OCI-LY3 (cell line): ENCODE data around the gene HEXD.
"Not testable (repeated sequence)": the region's sequence is repeated elsewhere in the genome, so short reads cannot be mapped to it uniquely, and the experiment has no call there.

Source experiments
- H2AFZ ChIP-seq: fragments of 200-600, 300-600 bp; shearing (Covaris generic); 2 replicates; pipeline ENCODE4 v1.6.0; 2014; ENCODE audit warnings: antibody characterized with exemption, low read depth, low read length
- H3K27ac ChIP-seq: fragments of 200-600, 300-600 bp; sonication (generic); 2 replicates; pipeline ENCODE4 v1.5.1; 2014; ENCODE audit warnings: mild to moderate bottlenecking, low read length, moderate library complexity, mixed read lengths
- H3K27me3 ChIP-seq: fragments of 200-600, 300-600 bp; sonication (generic); 2 replicates; pipeline ENCODE4 v1.6.1; 2014; ENCODE audit warnings: low read depth, low read length, mixed read lengths
- H3K36me3 ChIP-seq: fragments of 200-600, 300-600 bp; sonication (generic); replicated peaks from 2 replicates; pipeline ENCODE3; 2014; ENCODE audit warnings: low read depth, low read length, mixed read lengths
- H3K4me1 ChIP-seq: fragments of 300-600, 200-600 bp; sonication (generic); 2 replicates; pipeline ENCODE4 v1.6.1; 2014; ENCODE audit warnings: low read length, mixed read lengths
- H3K4me2 ChIP-seq: fragments of 200-600, 300-600 bp; sonication (generic); 2 replicates; pipeline ENCODE4 v1.6.1; 2014; ENCODE audit warnings: low read length, mixed read lengths
- H3K4me3 ChIP-seq: fragments of 300-600, 200-600 bp; sonication (generic); 2 replicates; pipeline ENCODE4 v1.5.1; 2014; ENCODE audit warnings: antibody characterized with exemption, mild to moderate bottlenecking, low read length, moderate library complexity
- H3K79me2 ChIP-seq: fragments of 300-600, 200-600 bp; shearing (Covaris generic); 2 replicates; pipeline ENCODE4 v1.6.1; 2014; ENCODE audit warnings: mild to moderate bottlenecking, low read length, mixed read lengths
- H3K9ac ChIP-seq: fragments of 300-600, 200-600 bp; shearing (Covaris generic); 2 replicates; pipeline ENCODE4 v1.6.0; 2014; ENCODE audit warnings: mild to moderate bottlenecking, low read length, moderate library complexity
- H3K9me3 ChIP-seq: fragments of 200-600, 300-600 bp; shearing (Covaris generic); 2 replicates; pipeline ENCODE4 v1.6.1; 2014; ENCODE audit warnings: low read length, mixed read lengths; ENCODE audit not compliant: insufficient read depth
- H4K20me1 ChIP-seq: fragments of 200-600, 300-600 bp; sonication (generic); 2 replicates; pipeline ENCODE4 v1.6.1; 2016; ENCODE audit warnings: low read length, mixed read lengths; ENCODE audit not compliant: insufficient read depth
- EZH2phosphoT487 ChIP-seq: fragments of 200-600 bp; shearing (Covaris generic); IDR thresholded peaks from 2 replicates; pipeline ENCODE4 v1.6.1; 2018; ENCODE audit warnings: antibody characterized with exemption, mixed run types, low read depth
- TF ChIP-seq, protein P1 (sequence below): fragments of 200-600, 300-600 bp; sonication (generic); IDR thresholded peaks from 2 replicates; pipeline ENCODE4 v1.5.1; 2014; ENCODE audit warnings: antibody characterized with exemption, low read length, low read depth

HEXD gene

GRCh38 chr17:82377924-82378740, 40.0 kb upstream of the HEXD start:
- TF ChIP-seq, protein P1, sequence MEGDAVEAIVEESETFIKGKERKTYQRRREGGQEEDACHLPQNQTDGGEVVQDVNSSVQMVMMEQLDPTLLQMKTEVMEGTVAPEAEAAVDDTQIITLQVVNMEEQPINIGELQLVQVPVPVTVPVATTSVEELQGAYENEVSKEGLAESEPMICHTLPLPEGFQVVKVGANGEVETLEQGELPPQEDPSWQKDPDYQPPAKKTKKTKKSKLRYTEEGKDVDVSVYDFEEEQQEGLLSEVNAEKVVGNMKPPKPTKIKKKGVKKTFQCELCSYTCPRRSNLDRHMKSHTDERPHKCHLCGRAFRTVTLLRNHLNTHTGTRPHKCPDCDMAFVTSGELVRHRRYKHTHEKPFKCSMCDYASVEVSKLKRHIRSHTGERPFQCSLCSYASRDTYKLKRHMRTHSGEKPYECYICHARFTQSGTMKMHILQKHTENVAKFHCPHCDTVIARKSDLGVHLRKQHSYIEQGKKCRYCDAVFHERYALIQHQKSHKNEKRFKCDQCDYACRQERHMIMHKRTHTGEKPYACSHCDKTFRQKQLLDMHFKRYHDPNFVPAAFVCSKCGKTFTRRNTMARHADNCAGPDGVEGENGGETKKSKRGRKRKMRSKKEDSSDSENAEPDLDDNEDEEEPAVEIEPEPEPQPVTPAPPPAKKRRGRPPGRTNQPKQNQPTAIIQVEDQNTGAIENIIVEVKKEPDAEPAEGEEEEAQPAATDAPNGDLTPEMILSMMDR, result no peak
- no peak for TF ChIP-seq EZH2phosphoT487
- peaks cover 4% of the 10 kb centered on the region for H3K27me3 ChIP-seq

DNA sequence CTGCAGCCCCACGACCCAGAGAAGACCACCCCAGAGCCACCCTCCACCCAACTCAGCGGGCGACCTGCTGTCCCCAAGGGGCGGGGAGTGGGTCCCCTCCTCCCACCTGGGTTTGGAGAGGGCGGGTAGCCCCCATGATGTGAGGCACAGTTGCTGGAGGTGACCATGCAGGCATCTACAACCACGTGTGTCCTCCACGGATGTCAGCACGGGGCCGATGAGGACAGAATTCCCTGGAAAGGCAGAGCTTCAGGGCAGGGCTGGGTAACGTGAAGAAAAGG, 39.5 kb upstream of the HEXD start:
- H3K79me2 ChIP-seq, result no peaks in the 10 kb centered on the region
- H3K9ac ChIP-seq, result no peak overlapping the region
- H3K4me1 ChIP-seq, result no peaks in the 10 kb centered on the region
- H3K4me3 ChIP-seq, result no peak overlapping the region
- no peaks in the 10 kb centered on the region for H3K9me3 ChIP-seq
- no peak overlapping the region for H2AFZ ChIP-seq
- no peak for TF ChIP-seq EZH2phosphoT487
- TF ChIP-seq, protein P1, result no peak
- H3K27ac ChIP-seq, result no peak overlapping the region
- H4K20me1 ChIP-seq, result no peaks in the 10 kb centered on the region
- no peaks in the 10 kb centered on the region for H3K36me3 ChIP-seq
- H3K27me3 ChIP-seq, result peaks cover 4% of the 10 kb centered on the region
- H3K4me2 ChIP-seq, result no peak overlapping the region

More at GRCh38 chr17:82377924-82378740, 40.0 kb upstream of the HEXD start:
- no peaks in the 10 kb centered on the region for H4K20me1 ChIP-seq
- H3K4me1 ChIP-seq, result no peaks in the 10 kb centered on the region
- H2AFZ ChIP-seq, result no peak overlapping the region
- no peaks in the 10 kb centered on the region for H3K9me3 ChIP-seq
- no peaks in the 10 kb centered on the region for H3K79me2 ChIP-seq
- no peaks in the 10 kb centered on the region for H3K36me3 ChIP-seq
- no peak overlapping the region for H3K4me2 ChIP-seq
- no peak overlapping the region for H3K27ac ChIP-seq
- no peak overlapping the region for H3K9ac ChIP-seq
- H3K4me3 ChIP-seq, result no peak overlapping the region

DNA sequence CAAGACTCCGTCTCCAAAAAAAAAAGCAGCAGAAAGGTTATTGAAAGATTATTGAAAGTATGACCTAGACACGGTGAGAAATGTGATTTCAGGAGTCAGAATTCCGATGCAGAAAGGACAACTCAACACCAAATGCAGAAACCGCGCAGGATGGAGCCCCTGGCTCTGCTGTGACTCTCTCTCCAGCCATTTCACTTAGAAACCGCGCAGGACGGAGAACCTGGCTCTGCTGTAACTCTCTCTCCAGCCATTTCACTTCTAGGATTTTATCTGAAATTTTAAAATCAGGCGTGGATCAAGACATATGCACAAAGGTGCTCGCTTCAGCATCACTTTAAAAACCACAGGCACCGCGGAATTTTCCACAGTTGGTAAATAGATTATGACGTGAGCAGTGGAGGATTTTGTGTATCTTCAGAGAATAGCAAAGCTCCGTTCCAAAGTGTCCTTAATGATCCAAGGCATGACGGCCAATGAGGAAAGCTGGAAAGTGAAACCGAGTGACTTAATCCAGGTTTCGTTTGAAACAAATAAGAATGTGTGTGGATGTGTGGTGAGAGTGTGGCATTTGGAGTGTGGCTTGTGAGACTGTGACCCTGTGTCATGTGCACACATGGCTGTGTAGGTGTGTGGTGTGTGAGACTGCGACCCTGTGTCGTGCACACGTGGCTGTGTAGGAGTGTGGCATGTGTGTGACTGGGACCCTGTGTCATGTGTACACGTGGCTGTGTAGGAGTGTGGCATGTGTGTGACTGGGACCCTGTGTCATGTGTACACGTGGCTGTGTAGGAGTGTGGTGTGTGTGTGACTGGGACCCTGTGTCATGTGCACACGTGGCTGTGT, 37.1 kb upstream of the HEXD start:
- no peaks in the 10 kb centered on the region for H3K4me1 ChIP-seq
- no peaks in the 10 kb centered on the region for H3K9me3 ChIP-seq
- no peaks in the 10 kb centered on the region for H3K79me2 ChIP-seq
- H3K4me2 ChIP-seq, result no peak overlapping the region
- no peak overlapping the region for H2AFZ ChIP-seq
- H3K36me3 ChIP-seq, result no peaks in the 10 kb centered on the region
- H4K20me1 ChIP-seq, result no peaks in the 10 kb centered on the region
- no peak overlapping the region for H3K27ac ChIP-seq
- peaks cover 4% of the 10 kb centered on the region for H3K27me3 ChIP-seq
- no peak overlapping the region for H3K4me3 ChIP-seq
- H3K9ac ChIP-seq, result no peak overlapping the region
- TF ChIP-seq, protein P1, result no peak
- no peak for TF ChIP-seq EZH2phosphoT487

- not testable (repeated sequence) for H3K9ac ChIP-seq, H2AFZ ChIP-seq, H3K4me2 ChIP-seq, H3K27ac ChIP-seq, H3K27me3 ChIP-seq, H3K79me2 ChIP-seq, H3K36me3 ChIP-seq, H3K4me3 ChIP-seq, H4K20me1 ChIP-seq, H3K9me3 ChIP-seq, H3K4me1 ChIP-seq
Observed at GRCh38 chr17:82381703-82382009, 36.5 kb upstream of the HEXD start.

DNA sequence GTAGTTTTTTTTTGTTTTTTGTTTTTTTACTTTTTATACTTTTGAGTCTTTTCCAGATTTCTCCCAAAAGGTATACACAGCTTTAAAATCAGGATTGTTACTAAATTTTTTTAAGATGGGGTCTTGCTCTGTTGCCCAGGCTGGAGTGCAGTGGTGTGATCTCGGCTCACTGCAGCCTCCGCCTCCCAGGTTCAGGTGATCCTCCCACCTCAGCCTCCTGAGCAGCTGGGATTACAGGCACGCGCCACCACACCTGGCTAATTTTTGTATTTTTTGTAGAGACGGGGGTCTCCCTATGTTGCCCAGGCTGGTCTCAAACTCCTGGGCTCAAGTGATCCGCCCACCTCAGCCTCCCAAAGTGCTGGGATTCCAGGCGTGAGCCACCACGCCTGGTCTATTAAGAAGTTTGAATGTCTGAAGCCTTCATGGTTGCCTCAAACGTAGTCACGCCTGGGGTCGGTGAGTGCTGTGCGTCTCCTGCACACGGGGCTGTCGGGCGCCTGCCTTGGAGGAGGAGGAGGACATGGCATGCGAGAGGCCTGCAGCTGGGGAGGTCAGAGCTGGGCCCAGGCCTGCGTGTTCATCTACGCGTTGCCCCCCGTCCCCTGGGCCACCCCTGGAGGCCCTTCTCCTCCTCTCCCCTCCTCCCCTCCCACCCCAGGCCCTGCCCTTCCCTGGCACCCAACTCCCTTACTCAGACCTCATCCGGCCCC, 35.8 kb upstream of the HEXD start:
- not testable (repeated sequence) for H3K36me3 ChIP-seq, H3K4me1 ChIP-seq, H3K4me2 ChIP-seq, H3K27ac ChIP-seq, H4K20me1 ChIP-seq, H3K9ac ChIP-seq, H3K79me2 ChIP-seq, H3K4me3 ChIP-seq, H3K9me3 ChIP-seq, H3K27me3 ChIP-seq, H2AFZ ChIP-seq
